Calu3 (cell line): ENCODE results near the gene DOCK10. TPM values are rescaled to one million over a fixed set of nuclear protein-coding genes. Genes with fewer than 3 reads are reported as not detected.

Experiments
- BruUV-seq: library from RNA; stranded (reverse); fragments of 400-500 nt; replicated peaks from 2 replicates; lab custom pipeline; 2021; lab: Mats Ljungman, UMichigan
- CTCF ChIA-PET: fragments of 300-600 bp; sonication (Branson Sonifier 250); formaldehyde crosslinking; loops from one replicate; lab custom pipeline; 2022; ENCODE audit warnings: antibody characterized with exemption; lab: Charles Lee
- DNase-seq: peaks from one replicate; pipeline ENCODE4 v3.0.0; 2022
- H3K27ac Mint-ChIP-seq: one replicate; pipeline ENCODE4 v1.8.0; 2022; ENCODE audit warnings: mixed read lengths; ENCODE audit not compliant: unreplicated experiment
- H3K27me3 Mint-ChIP-seq: one replicate; pipeline ENCODE4 v1.8.0; 2022; ENCODE audit warnings: mixed read lengths; ENCODE audit not compliant: unreplicated experiment
- H3K36me3 Mint-ChIP-seq: one replicate; pipeline ENCODE4 v1.8.0; 2022; ENCODE audit warnings: mild to moderate bottlenecking, moderate library complexity, mixed read lengths; ENCODE audit not compliant: insufficient read depth, unreplicated experiment
- H3K4me1 Mint-ChIP-seq: one replicate; pipeline ENCODE4 v1.8.0; 2022; ENCODE audit warnings: mild to moderate bottlenecking, low read depth, mixed read lengths; ENCODE audit not compliant: unreplicated experiment
- H3K4me3 Mint-ChIP-seq: one replicate; pipeline ENCODE4 v1.8.0; 2022; ENCODE audit warnings: mild to moderate bottlenecking, low read depth, moderate library complexity, mixed read lengths; ENCODE audit not compliant: unreplicated experiment
- H3K9me3 Mint-ChIP-seq: one replicate; pipeline ENCODE4 v1.8.0; 2022; ENCODE audit warnings: low read depth, mixed read lengths; ENCODE audit not compliant: unreplicated experiment
- intact Hi-C: fragments of 100-400 bp; cut with micrococcal nuclease; formaldehyde crosslinking; loops from one replicate; pipeline ENCODE4 v1.10.0; 2022; ENCODE audit not compliant: unreplicated experiment
- total RNA-seq: library from RNA; stranded (reverse); gene quantifications from 2 replicates; pipeline ENCODE4 v1.2.3, GENCODE V29; 2022
- TF ChIP-seq, protein P1 (sequence below): fragments of 200-600 bp; IDR thresholded peaks from one replicate; pipeline ENCODE4 v1.8.0; 2022; ENCODE audit warnings: antibody characterized with exemption; ENCODE audit not compliant: unreplicated experiment

The DOCK10 gene
- total RNA-seq, 1 experiment from 2014 or later, result 11.9 TPM

GRCh38 chr2:224927011-224927410 is 115.3 kb downstream of the DOCK10 start:
- no peak for DNase-seq
- Mint-ChIP-seq H3K4me1 (peaks cover 16% of the 10 kb centered on the region), H3K9me3 (no peaks in the 10 kb centered on the region), H3K27ac (peak overlapping the region; percentile 13), H3K4me3 (no peak overlapping the region), H3K27me3 (no peaks in the 10 kb centered on the region), H3K36me3 (peaks cover 4% of the 10 kb centered on the region)
- no TSS peak for BruUV-seq
- CTCF ChIA-PET, result interaction anchor here (0.7 to 1.0 kb wide), 3 partner anchors 17 to 204 kb away, joined by 3 to 5 read pairs (median 4); no protein-coding TSS in a partner anchor
- intact Hi-C loops, result no loop called here
- TF ChIP-seq, protein P1, sequence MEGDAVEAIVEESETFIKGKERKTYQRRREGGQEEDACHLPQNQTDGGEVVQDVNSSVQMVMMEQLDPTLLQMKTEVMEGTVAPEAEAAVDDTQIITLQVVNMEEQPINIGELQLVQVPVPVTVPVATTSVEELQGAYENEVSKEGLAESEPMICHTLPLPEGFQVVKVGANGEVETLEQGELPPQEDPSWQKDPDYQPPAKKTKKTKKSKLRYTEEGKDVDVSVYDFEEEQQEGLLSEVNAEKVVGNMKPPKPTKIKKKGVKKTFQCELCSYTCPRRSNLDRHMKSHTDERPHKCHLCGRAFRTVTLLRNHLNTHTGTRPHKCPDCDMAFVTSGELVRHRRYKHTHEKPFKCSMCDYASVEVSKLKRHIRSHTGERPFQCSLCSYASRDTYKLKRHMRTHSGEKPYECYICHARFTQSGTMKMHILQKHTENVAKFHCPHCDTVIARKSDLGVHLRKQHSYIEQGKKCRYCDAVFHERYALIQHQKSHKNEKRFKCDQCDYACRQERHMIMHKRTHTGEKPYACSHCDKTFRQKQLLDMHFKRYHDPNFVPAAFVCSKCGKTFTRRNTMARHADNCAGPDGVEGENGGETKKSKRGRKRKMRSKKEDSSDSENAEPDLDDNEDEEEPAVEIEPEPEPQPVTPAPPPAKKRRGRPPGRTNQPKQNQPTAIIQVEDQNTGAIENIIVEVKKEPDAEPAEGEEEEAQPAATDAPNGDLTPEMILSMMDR, result no peak

- DNase-seq, result no peak
- H3K27ac Mint-ChIP-seq, result no peak overlapping the region
- no peaks in the 10 kb centered on the region for H3K9me3 Mint-ChIP-seq
- TF ChIP-seq, protein P1, result no peak
- intact Hi-C loops, result no loop called here
- H3K27me3 Mint-ChIP-seq, result no peaks in the 10 kb centered on the region
- peaks cover 4% of the 10 kb centered on the region for H3K36me3 Mint-ChIP-seq
- no peak overlapping the region for H3K4me3 Mint-ChIP-seq
- CTCF ChIA-PET, result no interaction called here
- no TSS peak for BruUV-seq
- H3K4me1 Mint-ChIP-seq, result peaks cover 16% of the 10 kb centered on the region
These were observed 116.5 kb downstream of the DOCK10 start for GRCh38 chr2:224925810-224926100.

GRCh38 chr2:224925061-224925809 is 117.0 kb downstream of the DOCK10 start:
- intact Hi-C loops, result no loop called here
- Mint-ChIP-seq H3K9me3 (no peaks in the 10 kb centered on the region), H3K27ac (no peak overlapping the region), H3K4me3 (no peak overlapping the region), H3K27me3 (no peaks in the 10 kb centered on the region), H3K4me1 (peaks cover 16% of the 10 kb centered on the region), H3K36me3 (peaks cover 4% of the 10 kb centered on the region)
- TF ChIP-seq, protein P1, result no peak
- no peak for DNase-seq
- CTCF ChIA-PET, result interaction anchor here (0.7 kb wide), 1 partner anchor 99 kb away, joined by 4 read pairs; no protein-coding TSS in a partner anchor
- BruUV-seq, result no TSS peak

DNA sequence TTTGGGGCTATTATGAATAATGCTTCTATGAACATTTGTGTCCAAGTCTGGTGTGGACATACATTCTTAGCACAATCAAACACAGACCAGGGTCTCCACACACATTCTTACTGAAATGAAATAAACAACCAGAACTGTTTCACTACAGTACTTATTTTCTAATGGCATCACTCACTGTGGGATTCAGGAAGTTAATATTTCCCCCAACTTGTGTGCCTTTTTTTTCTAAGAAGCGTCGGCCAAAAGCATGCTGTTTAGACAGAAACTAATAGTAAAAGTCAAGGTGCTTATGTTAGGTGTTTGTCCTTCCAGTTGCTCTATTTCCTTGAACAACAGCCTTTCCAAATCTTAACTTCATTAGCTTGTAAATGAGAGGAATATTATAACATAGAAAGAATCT is 117.6 kb downstream of the DOCK10 start:
- Mint-ChIP-seq H3K27me3 (no peaks in the 10 kb centered on the region), H3K4me1 (peaks cover 16% of the 10 kb centered on the region), H3K36me3 (peaks cover 4% of the 10 kb centered on the region), H3K9me3 (no peaks in the 10 kb centered on the region), H3K4me3 (no peak overlapping the region), H3K27ac (no peak overlapping the region)
- DNase-seq, result no peak
- CTCF ChIA-PET, result interaction anchor here (0.7 kb wide), 1 partner anchor 98 kb away, joined by 4 read pairs; no protein-coding TSS in a partner anchor
- intact Hi-C loops, result no loop called here
- TF ChIP-seq, protein P1, result no peak
- BruUV-seq, result no TSS peak
